Peyer's patch (tissue), 4 donors: ENCODE measurements around the gene STON2. TPM values are rescaled to one million over a fixed set of nuclear protein-coding genes. Genes with fewer than 3 reads are reported as not detected.
A peak's percentile ranks its signal among the peaks of the same experiment; 100 is the strongest.

Experiments
- DNase-seq, 3 donors: peaks; one replicate each; pipeline ENCODE4 v3.0.0-alpha.2; 2017 to 2019
- H3K27ac ChIP-seq, 4 donors: fragments of 200-600 bp; sonication (generic); one replicate each; pipeline ENCODE4 v1.5.1; 2016 to 2019
- H3K27me3 ChIP-seq, 2 donors: fragments of 200-600 bp; sonication (generic); one replicate each; pipeline ENCODE4 v1.5.1; 2019
- H3K36me3 ChIP-seq, 3 donors: fragments of 200-600 bp; sonication (generic); one replicate each; pipeline ENCODE4 v1.5.1; 2016 to 2019
- H3K4me1 ChIP-seq, 4 donors: fragments of 200-600 bp; sonication (generic); one replicate each; pipeline ENCODE4 v1.5.1; 2016 to 2019
- H3K4me3 ChIP-seq, 4 donors: fragments of 200-600 bp; sonication (generic); 1 replicate in 3 of 4; 2 replicates in 1 of 4; pipeline ENCODE4 v1.5.1; 2016 to 2019; ENCODE audit warnings: mild to moderate bottlenecking in 1 of 4
- H3K9me3 ChIP-seq, 4 donors: fragments of 200-600 bp; sonication (generic); one replicate each; pipeline ENCODE4 v1.5.1; 2016 to 2019; ENCODE audit warnings: mild to moderate bottlenecking in 1 of 4
- POLR2A ChIP-seq, 2 donors: fragments of 450-650 bp; IDR thresholded peaks; one replicate each; pipeline ENCODE4 v1.5.1; 2017; ENCODE audit warnings: antibody characterized with exemption in 2 of 2, mild to moderate bottlenecking in 2 of 2, moderate library complexity in 2 of 2
- total RNA-seq, 4 donors: library from RNA; depleted of rRNA; stranded (reverse); fragments of >200 nt; gene quantifications; one replicate each; pipeline ENCODE4 v1.1.0, GENCODE V29; 2016
- TF ChIP-seq, protein P1 (sequence below), 6 experiments: fragments of 450-650 bp in 4 of 6; fragments of 200-600 bp in 2 of 6; sonication (generic) in 1 of 6; IDR thresholded peaks; one replicate each; pipeline ENCODE4 v1.5.1; 2017 to 2019; ENCODE audit warnings: antibody characterized with exemption in 6 of 6, mild to moderate bottlenecking in 3 of 6, moderate library complexity in 1 of 6

The STON2 gene
- total RNA-seq, 4 donors from 2014 or later: 6.3 to 25.3 (median 13.9) TPM

DNA sequence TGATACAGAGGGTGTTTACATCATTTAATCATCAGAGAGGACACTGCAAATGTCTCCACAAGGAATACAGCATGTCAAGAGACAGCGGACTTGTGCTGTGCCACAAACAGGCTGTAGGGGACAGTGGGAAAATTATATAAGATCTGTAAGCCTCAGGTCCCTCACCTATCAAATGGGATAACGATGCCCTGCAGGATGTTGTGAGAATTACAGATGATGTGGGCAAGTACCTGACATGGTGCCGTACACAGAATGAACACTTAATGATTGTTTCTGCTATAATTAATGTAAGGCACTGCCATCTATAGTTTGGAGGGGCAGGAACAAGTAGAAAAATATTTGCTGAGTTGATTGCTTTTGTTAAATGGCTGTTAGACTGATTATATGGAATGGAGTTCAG is 97.5 kb downstream of the STON2 start:
- DNase-seq: no peak
- Histone ChIP-seq H3K36me3 (no peaks in the 10 kb centered on the region), H3K4me3 (no peak overlapping the region), H3K27ac (peak overlapping the region in 2 of 4 donors; percentile 85 to 90), H3K4me1 (no peaks in the 10 kb centered on the region), H3K27me3 (no peaks in the 10 kb centered on the region), H3K9me3 (no peaks in the 10 kb centered on the region)
- no peak for TF ChIP-seq POLR2A (IDR thresholded peaks at IDR 0.05)
- TF ChIP-seq, protein P1, sequence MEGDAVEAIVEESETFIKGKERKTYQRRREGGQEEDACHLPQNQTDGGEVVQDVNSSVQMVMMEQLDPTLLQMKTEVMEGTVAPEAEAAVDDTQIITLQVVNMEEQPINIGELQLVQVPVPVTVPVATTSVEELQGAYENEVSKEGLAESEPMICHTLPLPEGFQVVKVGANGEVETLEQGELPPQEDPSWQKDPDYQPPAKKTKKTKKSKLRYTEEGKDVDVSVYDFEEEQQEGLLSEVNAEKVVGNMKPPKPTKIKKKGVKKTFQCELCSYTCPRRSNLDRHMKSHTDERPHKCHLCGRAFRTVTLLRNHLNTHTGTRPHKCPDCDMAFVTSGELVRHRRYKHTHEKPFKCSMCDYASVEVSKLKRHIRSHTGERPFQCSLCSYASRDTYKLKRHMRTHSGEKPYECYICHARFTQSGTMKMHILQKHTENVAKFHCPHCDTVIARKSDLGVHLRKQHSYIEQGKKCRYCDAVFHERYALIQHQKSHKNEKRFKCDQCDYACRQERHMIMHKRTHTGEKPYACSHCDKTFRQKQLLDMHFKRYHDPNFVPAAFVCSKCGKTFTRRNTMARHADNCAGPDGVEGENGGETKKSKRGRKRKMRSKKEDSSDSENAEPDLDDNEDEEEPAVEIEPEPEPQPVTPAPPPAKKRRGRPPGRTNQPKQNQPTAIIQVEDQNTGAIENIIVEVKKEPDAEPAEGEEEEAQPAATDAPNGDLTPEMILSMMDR (IDR thresholded peaks at IDR 0.05): peak in 2 of 6 experiments; percentile 23 to 27

DNA sequence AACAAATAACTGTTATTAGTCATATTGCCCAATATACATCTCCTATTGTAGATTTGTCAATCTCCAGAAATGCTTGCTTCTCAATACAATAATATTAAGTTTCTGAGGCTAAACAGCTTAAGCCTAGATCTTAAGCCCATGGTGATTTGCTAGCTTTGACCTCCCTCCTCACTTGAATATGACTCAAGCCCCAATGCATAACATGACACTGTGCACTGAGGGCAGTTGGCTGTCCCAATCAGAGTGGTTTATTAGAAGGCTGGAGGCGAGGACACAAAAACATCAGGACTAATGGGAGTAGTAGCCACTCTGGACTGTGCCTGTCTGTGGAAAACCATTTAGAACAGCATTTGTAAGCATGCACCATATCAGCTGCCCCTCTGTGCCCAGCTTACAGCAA is 98.3 kb downstream of the STON2 start:
- no peak for DNase-seq
- no peaks in the 10 kb centered on the region for H3K36me3 ChIP-seq
- H3K4me3 ChIP-seq: no peak overlapping the region
- H3K4me1 ChIP-seq: no peaks in the 10 kb centered on the region
- no peaks in the 10 kb centered on the region for H3K27me3 ChIP-seq
- peak overlapping the region in 1 of 4 donors; percentile 90 for H3K27ac ChIP-seq
- TF ChIP-seq, protein P1 (IDR thresholded peaks at IDR 0.05): no peak
- TF ChIP-seq POLR2A (IDR thresholded peaks at IDR 0.05): no peak
- no peaks in the 10 kb centered on the region for H3K9me3 ChIP-seq

DNA sequence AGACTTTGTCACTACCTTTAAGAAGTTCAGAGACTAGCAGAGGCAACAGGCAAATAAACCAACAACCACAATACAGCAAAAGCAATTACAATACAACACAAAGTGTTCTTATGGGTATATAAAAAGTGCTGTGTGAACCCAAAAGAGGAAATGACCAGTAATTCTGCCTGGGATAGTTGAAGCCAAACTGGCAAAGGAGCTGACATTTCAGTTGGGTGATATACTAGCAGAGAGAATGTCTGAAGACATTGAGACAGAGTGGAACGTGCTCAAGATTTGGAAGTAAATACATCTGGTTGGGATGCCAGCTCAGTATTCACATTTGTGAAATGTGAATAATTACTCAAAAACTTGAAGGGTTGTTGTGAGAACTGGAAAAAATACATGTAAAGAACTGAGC is 98.8 kb downstream of the STON2 start:
- H3K36me3 ChIP-seq: no peaks in the 10 kb centered on the region
- H3K4me1 ChIP-seq: no peaks in the 10 kb centered on the region
- no peaks in the 10 kb centered on the region for H3K9me3 ChIP-seq
- H3K27ac ChIP-seq: no peak overlapping the region
- H3K27me3 ChIP-seq: no peaks in the 10 kb centered on the region
- TF ChIP-seq POLR2A (IDR thresholded peaks at IDR 0.05): no peak
- TF ChIP-seq, protein P1 (IDR thresholded peaks at IDR 0.05): no peak
- no peak for DNase-seq
- no peak overlapping the region for H3K4me3 ChIP-seq

DNA sequence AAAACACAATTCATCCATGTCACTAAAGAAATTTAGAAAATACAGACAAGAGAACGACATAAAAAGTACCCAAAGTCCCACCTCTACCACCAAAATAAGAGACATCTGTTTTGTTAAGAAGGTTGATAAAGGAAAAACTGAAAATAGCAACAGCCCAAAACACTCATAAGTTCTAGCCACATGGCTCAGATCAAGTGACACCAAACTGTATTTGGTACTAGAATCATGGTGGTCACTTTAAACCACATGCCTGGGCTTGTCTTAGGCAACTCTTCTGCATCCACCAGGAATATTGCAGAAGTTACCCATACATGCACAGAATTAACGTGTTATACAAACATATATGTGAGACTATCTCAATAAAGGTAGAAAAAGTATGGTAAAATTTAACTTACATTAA is 101.2 kb downstream of the STON2 start:
- TF ChIP-seq POLR2A (IDR thresholded peaks at IDR 0.05): no peak
- TF ChIP-seq, protein P1 (IDR thresholded peaks at IDR 0.05): no peak
- Histone ChIP-seq H3K36me3 (no peaks in the 10 kb centered on the region), H3K4me1 (no peaks in the 10 kb centered on the region), H3K4me3 (no peak overlapping the region), H3K9me3 (no peaks in the 10 kb centered on the region), H3K27ac (no peak overlapping the region), H3K27me3 (no peaks in the 10 kb centered on the region)
- DNase-seq: no peak

DNA sequence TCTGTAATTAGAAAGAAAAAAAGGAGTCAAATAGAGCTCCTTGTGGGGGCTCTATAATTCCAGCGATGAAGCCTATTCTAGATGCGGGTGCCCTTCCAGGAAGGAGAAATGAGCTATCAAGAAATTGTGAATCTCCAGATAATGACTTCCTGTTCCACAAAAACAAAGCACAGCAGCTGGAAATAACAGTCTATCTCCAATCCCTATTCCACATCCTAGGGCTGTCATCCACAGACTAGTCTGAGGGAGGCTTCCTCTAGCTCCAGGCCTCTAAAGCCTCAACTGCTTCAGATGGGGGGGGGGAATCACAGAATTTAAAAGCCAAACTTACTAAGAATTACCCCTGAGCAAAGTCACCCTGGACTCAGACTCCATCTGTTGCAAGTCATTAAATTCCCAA is 102.0 kb downstream of the STON2 start:
- Histone ChIP-seq H3K36me3 (no peaks in the 10 kb centered on the region), H3K9me3 (no peaks in the 10 kb centered on the region), H3K27me3 (no peaks in the 10 kb centered on the region), H3K27ac (no peak overlapping the region), H3K4me1 (no peaks in the 10 kb centered on the region), H3K4me3 (no peak overlapping the region)
- no peak for TF ChIP-seq POLR2A (IDR thresholded peaks at IDR 0.05)
- no peak for DNase-seq

DNA sequence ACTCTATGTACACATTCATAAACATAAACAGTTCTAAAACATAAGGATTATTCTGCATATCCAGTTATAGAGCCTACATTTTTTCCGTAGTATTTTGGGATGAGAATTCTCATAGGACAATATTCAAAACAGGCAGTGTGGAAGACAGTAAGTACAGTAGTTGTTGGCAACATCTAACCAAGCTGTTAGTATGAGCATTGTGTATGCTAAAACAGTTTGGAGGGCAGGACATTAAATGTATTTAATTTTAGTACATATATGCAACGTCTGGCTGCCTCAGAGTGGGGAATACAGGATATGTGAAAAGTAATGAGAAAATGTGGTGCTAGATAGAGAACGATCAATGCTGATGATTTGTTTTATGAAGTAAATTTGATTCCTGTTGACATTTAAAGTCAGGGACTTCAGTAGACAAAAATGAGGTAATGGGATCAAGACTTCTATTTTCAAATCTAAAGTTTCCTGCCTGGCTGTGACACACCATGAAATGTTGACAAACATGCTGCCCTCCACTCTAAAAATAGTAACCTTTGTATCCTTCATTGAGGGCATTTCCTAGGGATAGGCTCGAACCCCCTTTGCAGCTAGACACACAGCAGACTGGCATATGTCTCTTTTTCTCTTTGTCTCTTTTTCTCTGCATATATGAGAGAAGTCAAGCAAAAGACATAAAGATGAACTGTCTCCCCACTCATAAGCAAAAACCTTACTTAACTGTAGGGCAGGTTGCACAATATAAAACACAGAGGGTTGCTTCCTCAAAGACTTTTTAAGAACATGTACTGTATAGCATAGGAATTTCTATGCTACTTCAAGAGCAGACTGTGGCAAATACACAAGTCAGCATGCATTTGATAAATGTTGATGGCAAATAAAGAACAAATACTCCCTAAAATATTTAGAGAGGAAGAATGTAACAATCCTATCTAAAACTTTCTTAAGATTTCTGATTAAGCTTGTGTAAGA is 103.9 kb downstream of the STON2 start:
- Histone ChIP-seq H3K27ac (no peak overlapping the region), H3K4me3 (no peak overlapping the region), H3K4me1 (no peaks in the 10 kb centered on the region), H3K9me3 (no peaks in the 10 kb centered on the region), H3K36me3 (no peaks in the 10 kb centered on the region), H3K27me3 (no peaks in the 10 kb centered on the region)
- no peak for DNase-seq
- no peak for TF ChIP-seq POLR2A (IDR thresholded peaks at IDR 0.05)
